Inflammatory macrophage treated with lipopolysaccharide for 1 hour (primary cell): ENCODE measurements around the gene INPP5A.

Experiments
- DNase-seq, 2 donors: peaks; one replicate each; pipeline ENCODE4 v3.0.0-alpha.2; 2020 to 2022

INPP5A gene

GRCh38 chr10:132536877-132537683 is 507 bp upstream of the INPP5A start:
- peak; percentile 98 to 100 for DNase-seq

DNA sequence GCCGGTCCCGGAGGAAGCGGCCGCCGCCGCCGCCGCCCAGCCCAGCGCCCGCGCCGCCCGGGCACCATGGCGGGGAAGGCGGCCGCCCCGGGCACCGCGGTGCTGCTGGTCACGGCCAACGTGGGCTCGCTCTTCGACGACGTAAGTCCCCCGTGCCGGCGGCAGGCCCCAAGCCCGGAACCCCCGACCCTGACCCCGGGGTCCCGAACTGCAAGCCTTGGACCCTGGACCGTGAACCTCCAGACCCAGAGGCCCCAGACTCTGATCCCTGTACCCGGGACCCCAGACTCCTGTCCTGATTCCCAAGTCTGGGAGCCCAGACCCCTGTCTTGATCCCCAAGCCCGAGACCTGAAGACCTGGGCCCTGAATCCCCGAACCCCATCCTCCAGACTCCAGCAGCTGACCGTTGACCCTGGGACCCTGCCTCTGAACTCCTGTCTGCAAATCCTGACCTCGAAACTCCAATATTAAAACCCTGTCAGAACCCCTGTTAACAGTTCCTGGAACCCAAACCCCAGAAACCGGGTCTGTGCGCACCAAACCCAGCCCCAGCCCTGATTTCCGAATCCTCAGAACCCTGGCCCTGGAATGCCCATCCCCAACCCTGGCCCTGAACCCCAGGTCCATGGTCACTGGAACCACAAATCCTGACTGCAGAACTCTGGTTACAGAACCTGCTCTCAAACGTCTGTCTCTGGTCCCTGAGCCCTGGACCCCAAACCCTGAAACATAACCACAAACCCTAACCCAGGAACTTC is 623 bp downstream of the INPP5A start:
- no peak for DNase-seq

DNA sequence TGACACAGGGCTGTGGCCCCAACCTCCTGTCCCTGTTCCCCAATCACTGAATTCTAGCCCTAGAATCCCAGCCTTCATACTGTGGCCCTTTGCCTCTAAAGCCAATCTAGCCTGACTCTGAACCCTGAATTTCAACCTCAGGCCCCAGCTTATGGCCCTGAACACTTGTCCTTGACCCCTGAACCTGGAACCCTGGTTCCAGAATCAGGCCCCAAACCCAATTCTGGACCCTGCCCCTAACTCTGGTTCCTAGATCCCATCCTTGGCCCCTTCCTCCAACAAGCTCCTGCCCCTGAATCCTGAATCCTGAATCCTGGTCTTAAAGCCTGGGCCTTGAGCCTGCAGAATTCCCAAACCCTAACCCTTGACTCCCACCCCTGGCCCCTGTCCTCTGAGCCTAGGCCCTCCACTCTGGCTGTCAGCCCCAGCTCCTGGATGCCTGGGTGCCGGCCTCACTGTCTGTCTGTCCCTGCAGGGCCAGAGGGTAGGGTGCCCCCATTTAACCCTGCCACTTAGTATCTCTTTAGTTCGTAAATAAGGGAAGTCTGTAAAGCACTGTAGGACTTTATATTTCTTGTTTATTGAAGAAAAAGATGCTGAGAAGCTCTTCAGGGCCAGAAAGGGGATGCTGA is 1.3 kb downstream of the INPP5A start:
- no peak for DNase-seq

DNA sequence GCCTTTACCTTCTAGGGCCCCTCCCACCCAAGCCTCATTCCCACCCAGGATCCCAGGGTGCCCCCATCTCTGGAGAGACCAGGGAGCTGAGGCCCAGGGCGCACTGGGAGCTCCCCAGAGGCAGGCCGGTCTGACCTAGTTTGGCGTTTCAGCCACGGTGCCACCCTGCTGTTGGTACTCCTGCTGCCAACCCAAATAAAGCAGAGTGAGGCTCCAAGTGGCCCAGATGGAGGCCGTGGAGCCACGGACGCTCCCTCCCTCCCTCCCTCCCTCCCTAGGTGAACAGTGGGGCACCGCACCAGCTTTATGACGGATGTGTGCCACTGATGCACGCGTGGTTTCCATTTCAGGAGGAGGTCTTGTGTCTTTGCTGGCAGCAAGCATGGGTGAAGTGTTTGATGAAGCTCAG is 1.8 kb downstream of the INPP5A start:
- no peak for DNase-seq

- DNase-seq = no peak
Observed at GRCh38 chr10:132539894-132540293, 2.3 kb downstream of the INPP5A start.

- DNase-seq = no peak
Observed at GRCh38 chr10:132540456-132540855, 2.9 kb downstream of the INPP5A start.

DNA sequence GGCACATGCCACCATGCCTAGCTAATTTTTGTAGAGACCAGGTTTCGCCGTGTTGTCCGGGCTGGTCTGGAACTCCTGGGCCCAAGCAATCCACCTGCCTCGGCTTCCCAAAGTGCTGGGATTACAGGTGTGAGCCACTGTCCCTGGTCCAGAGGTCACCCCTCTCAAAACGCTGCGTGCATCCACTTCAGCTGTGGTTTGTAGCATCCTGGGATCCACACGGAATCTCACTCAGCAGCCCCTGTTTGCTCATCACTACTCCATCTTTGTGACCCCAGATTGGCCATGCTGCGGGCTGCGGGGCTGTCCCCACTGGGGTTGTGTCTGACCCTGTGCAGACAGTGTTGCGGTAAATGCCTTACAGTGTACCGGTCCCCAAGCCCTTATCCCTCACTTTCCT is 3.5 kb downstream of the INPP5A start:
- no peak for DNase-seq

DNA sequence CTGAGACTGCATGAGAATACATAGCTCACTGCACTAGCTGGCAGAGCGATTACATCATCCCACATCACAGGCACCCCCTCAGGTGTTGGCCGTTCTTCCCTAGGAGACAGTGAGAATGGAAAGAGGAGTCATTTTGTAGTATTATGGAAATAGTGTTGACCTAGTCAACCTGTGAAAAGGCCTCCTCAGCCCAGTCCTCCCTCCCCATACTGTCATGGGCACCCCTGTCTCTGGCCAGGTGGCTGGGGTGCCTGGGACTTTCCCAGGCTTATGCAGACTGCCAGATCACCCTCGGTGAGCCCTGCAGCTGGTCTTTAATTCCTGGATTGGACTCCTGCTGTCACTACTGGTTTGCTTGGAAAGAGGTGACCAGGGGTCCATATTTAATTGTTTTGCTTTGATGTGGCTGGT is 4.0 kb downstream of the INPP5A start:
- DNase-seq = no peak

- no peak for DNase-seq
Observed at GRCh38 chr10:132542086-132542775, 4.6 kb downstream of the INPP5A start.

- DNase-seq = no peak
Observed at GRCh38 chr10:132542819-132543218, 5.2 kb downstream of the INPP5A start.

GRCh38 chr10:132543916-132544743 is 6.5 kb downstream of the INPP5A start:
- DNase-seq = no peak

GRCh38 chr10:132544744-132545658 is 7.4 kb downstream of the INPP5A start:
- no peak for DNase-seq

GRCh38 chr10:132545659-132546367 is 8.2 kb downstream of the INPP5A start:
- DNase-seq = no peak

DNA sequence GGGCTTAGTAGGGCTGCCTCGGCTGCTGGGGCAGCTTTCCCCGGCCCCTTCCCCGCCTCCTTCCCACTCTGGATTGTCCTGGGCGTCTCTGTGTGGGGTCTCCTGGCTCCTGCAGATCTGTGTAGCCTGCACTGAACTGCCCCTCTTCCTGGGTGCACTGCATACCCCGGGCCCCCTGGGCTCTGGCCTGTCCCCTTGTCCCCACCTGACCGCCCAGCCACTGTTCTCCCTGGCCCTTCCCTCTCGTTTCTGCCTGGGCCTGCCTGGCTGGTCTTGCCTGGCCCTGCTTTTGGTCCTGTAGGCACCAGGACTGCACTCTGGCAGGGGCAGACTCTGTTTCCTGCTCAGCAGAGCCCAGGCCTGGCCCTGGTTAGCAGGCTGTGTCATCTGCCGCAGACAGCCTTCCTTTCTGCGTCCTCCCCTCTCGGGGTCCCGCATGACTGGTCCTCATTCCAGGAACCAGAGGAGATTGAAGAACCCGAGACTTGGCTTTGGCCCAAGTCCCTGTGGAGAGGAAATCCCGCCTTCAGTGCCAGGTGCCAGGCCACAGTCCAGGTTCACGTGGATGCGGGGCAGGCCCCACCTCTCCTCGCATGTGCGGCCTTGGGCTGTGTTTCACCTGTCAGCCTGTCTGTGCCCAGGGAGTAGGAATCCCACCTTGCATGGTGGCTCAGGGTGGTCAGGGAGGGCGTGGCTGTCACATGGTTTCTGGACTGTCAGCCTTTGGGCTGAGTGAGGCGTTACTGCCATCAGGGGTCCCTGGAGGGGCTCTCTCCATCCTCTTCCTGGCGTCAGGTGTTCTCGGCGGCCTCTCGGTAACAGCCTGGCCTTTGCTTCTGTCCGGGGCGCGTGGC is 9.2 kb downstream of the INPP5A start:
- no peak for DNase-seq

GRCh38 chr10:132547421-132547861 is 9.9 kb downstream of the INPP5A start:
- DNase-seq = peak in 1 of 2 donors; percentile 13

GRCh38 chr10:132548106-132548823 is 10.7 kb downstream of the INPP5A start:
- DNase-seq = no peak

DNA sequence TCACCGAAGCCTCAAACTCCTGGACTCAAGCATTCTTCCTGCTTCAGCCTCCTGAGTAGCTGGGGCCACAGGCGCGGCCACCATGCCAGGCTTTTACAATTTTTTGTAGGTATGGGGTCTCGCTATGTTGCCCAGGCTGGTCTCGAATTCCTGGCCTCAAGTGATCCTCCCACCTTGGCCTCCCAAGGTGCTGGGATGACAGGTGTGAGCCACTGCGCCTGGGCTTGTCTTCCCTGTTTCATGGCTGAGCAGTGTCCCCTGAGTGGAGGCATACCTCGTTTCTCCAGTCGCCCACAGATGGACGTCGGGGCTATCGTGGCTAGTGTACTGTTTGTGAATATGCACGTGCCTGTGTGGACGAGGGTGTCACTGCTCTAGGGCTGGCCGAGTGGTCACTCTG is 11.3 kb downstream of the INPP5A start:
- DNase-seq = no peak

GRCh38 chr10:132549371-132549770 is 11.8 kb downstream of the INPP5A start:
- DNase-seq = no peak
